A673 (cell line): ENCODE measurements around the gene LTA.

Experiments
- CTCF ChIP-seq: fragments of 300-800, 200-600 bp; sonication (generic); conservative IDR thresholded peaks from 2 replicates; pipeline ENCODE4 v1.5.1; 2017; ENCODE audit warnings: low read depth, mild to moderate bottlenecking, antibody characterized with exemption, low read length, moderate library complexity, mixed read lengths
- EZH2 ChIP-seq: fragments of 200-600 bp; sonication (generic); IDR thresholded peaks from 2 replicates; pipeline ENCODE4 v1.6.1; 2017; ENCODE audit warnings: borderline replicate concordance, low read depth, mild to moderate bottlenecking, mixed read lengths, antibody characterized with exemption, low read length; ENCODE audit not compliant: poor library complexity, severe bottlenecking

- TF ChIP-seq CTCF (no peak), EZH2 (no peak)
Observed at GRCh38 chr6:31531162-31531561, 40.9 kb upstream of the LTA start.
